ENCODE measurements around the gene SPATA18.

DNA sequence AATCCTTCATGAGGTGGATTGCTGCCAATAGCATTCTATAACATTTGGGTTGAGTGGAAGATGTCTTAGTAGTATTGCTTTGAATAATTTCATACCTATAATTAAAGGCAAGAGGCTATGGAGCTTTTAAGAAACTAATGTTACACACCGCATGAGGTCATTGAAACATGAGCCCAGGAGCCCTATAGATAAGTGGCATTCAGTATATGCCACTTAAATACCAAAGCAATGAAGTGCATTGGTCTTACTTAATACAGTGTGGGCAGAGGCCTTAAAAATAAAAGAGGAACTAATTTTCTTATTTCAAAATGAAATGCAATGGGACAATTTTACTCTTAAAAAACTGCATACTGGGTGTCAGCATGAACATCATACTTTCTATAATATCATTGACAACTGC is 47.5 kb downstream of the SPATA18 start:
- TF ChIP-seq, protein P1, sequence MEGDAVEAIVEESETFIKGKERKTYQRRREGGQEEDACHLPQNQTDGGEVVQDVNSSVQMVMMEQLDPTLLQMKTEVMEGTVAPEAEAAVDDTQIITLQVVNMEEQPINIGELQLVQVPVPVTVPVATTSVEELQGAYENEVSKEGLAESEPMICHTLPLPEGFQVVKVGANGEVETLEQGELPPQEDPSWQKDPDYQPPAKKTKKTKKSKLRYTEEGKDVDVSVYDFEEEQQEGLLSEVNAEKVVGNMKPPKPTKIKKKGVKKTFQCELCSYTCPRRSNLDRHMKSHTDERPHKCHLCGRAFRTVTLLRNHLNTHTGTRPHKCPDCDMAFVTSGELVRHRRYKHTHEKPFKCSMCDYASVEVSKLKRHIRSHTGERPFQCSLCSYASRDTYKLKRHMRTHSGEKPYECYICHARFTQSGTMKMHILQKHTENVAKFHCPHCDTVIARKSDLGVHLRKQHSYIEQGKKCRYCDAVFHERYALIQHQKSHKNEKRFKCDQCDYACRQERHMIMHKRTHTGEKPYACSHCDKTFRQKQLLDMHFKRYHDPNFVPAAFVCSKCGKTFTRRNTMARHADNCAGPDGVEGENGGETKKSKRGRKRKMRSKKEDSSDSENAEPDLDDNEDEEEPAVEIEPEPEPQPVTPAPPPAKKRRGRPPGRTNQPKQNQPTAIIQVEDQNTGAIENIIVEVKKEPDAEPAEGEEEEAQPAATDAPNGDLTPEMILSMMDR (IDR thresholded peaks at IDR 0.05; ENCODE audit: insufficient read depth, low read length, poor library complexity, severe bottlenecking) = no peak
- TF ChIP-seq EZH2phosphoT487 (conservative IDR thresholded peaks at IDR 0.05; ENCODE audit: low read length) = no peak
